HL-60 (cell line): Measurements from ENCODE around the gene TRPM4.
"Not testable (repeated sequence)": the region's sequence is repeated elsewhere in the genome, so short reads cannot be mapped to it uniquely, and the experiment has no call there.

Experiments used
- DNase-seq, 2 experiments: peaks; one replicate each; pipeline ENCODE4 v3.0.0-alpha.2; 2010 to 2020; ENCODE audit warnings: low read depth in 1 of 2, low spot score in 1 of 2
- H3K27ac ChIP-seq: fragments of 250-450 bp; sonication (Bioruptor Pico); replicated peaks from 2 replicates; pipeline ENCODE4 v1.5.1; 2020; ENCODE audit warnings: mild to moderate bottlenecking, moderate library complexity
- H3K27me3 ChIP-seq: fragments of 250-450 bp; sonication (Bioruptor Pico); 2 replicates; pipeline ENCODE4 v1.5.1; 2021; ENCODE audit warnings: mild to moderate bottlenecking, moderate library complexity; ENCODE audit not compliant: insufficient read depth, poor library complexity, severe bottlenecking
- H3K4me3 ChIP-seq: replicated peaks from 2 replicates; pipeline ENCODE4 v1.5.1; 2011; ENCODE audit warnings: mild to moderate bottlenecking, control low read depth, low read length; ENCODE audit not compliant: insufficient read depth
- GABPA ChIP-seq: IDR thresholded peaks from 2 replicates; pipeline ENCODE4 v1.6.1; 2012; ENCODE audit warnings: low read depth
- POLR2AphosphoS5 ChIP-seq: IDR thresholded peaks from 2 replicates; pipeline ENCODE4 v1.6.1; 2012; ENCODE audit warnings: low read depth
- SPI1 ChIP-seq: IDR thresholded peaks from 2 replicates; pipeline ENCODE4 v1.6.1; 2012; ENCODE audit warnings: low read depth, mild to moderate bottlenecking, borderline replicate concordance
- TF ChIP-seq, protein P1 (sequence below): IDR thresholded peaks from one replicate; pipeline ENCODE4 v1.5.1; 2011; ENCODE audit warnings: low read length, control low read depth, inconsistent platforms; ENCODE audit not compliant: insufficient read depth
- TF ChIP-seq, protein P2 (sequence below): IDR thresholded peaks from 2 replicates; pipeline ENCODE4 v1.6.1; 2012; ENCODE audit warnings: low read depth; ENCODE audit not compliant: insufficient replicate concordance

Gene TRPM4

DNA sequence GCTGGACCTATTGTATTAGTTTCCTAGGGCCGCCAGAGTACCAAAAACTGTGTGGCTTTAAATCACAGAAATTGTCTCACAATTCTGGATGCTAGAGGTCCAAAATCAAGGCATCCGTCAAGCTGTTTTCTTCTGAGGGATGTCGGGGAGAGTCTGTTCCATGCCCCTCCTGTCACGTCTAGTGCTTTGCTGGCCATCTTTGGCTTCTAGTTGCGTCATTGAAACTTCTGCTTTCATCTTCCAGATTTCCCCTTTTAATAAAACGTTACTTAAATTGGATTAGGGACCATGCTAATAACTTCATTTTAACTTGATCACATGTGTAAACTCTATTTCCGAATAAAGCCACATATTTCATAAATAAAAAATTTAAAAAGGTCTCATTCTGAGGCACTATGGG, 47.5 kb downstream of the TRPM4 start:
- TF ChIP-seq POLR2AphosphoS5 (no peak), SPI1 (peak; percentile 76)
- TF ChIP-seq, protein P1, sequence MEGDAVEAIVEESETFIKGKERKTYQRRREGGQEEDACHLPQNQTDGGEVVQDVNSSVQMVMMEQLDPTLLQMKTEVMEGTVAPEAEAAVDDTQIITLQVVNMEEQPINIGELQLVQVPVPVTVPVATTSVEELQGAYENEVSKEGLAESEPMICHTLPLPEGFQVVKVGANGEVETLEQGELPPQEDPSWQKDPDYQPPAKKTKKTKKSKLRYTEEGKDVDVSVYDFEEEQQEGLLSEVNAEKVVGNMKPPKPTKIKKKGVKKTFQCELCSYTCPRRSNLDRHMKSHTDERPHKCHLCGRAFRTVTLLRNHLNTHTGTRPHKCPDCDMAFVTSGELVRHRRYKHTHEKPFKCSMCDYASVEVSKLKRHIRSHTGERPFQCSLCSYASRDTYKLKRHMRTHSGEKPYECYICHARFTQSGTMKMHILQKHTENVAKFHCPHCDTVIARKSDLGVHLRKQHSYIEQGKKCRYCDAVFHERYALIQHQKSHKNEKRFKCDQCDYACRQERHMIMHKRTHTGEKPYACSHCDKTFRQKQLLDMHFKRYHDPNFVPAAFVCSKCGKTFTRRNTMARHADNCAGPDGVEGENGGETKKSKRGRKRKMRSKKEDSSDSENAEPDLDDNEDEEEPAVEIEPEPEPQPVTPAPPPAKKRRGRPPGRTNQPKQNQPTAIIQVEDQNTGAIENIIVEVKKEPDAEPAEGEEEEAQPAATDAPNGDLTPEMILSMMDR = no peak
- TF ChIP-seq, protein P2, sequence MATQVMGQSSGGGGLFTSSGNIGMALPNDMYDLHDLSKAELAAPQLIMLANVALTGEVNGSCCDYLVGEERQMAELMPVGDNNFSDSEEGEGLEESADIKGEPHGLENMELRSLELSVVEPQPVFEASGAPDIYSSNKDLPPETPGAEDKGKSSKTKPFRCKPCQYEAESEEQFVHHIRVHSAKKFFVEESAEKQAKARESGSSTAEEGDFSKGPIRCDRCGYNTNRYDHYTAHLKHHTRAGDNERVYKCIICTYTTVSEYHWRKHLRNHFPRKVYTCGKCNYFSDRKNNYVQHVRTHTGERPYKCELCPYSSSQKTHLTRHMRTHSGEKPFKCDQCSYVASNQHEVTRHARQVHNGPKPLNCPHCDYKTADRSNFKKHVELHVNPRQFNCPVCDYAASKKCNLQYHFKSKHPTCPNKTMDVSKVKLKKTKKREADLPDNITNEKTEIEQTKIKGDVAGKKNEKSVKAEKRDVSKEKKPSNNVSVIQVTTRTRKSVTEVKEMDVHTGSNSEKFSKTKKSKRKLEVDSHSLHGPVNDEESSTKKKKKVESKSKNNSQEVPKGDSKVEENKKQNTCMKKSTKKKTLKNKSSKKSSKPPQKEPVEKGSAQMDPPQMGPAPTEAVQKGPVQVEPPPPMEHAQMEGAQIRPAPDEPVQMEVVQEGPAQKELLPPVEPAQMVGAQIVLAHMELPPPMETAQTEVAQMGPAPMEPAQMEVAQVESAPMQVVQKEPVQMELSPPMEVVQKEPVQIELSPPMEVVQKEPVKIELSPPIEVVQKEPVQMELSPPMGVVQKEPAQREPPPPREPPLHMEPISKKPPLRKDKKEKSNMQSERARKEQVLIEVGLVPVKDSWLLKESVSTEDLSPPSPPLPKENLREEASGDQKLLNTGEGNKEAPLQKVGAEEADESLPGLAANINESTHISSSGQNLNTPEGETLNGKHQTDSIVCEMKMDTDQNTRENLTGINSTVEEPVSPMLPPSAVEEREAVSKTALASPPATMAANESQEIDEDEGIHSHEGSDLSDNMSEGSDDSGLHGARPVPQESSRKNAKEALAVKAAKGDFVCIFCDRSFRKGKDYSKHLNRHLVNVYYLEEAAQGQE = no peak
- peak in 1 of 2 experiments; percentile 68 for DNase-seq
- Histone ChIP-seq H3K27ac (no peak overlapping the region), H3K27me3 (no peaks in the 10 kb centered on the region), H3K4me3 (no peak overlapping the region)

DNA sequence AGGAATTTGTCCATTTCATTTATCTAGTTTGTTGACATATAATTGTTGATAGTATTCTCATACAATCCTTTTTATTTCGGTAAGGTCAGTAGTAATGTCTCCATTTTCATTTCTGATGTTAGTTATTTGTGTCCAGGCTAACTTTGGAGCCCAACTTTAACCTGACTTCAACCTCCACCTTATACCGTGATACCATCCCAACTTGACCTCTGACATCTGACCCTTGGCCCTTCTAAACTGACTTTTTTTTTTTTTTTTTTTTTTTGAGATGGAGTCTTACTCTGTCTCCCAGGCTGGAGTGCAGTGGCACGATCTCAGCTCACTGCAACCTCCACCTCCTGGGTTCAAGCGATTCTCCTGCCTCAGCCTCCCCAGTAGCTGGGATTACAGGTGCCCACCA, 51.9 kb downstream of the TRPM4 start:
- DNase-seq, H3K27me3 ChIP-seq, H3K27ac ChIP-seq, H3K4me3 ChIP-seq: not testable (repeated sequence)

DNA sequence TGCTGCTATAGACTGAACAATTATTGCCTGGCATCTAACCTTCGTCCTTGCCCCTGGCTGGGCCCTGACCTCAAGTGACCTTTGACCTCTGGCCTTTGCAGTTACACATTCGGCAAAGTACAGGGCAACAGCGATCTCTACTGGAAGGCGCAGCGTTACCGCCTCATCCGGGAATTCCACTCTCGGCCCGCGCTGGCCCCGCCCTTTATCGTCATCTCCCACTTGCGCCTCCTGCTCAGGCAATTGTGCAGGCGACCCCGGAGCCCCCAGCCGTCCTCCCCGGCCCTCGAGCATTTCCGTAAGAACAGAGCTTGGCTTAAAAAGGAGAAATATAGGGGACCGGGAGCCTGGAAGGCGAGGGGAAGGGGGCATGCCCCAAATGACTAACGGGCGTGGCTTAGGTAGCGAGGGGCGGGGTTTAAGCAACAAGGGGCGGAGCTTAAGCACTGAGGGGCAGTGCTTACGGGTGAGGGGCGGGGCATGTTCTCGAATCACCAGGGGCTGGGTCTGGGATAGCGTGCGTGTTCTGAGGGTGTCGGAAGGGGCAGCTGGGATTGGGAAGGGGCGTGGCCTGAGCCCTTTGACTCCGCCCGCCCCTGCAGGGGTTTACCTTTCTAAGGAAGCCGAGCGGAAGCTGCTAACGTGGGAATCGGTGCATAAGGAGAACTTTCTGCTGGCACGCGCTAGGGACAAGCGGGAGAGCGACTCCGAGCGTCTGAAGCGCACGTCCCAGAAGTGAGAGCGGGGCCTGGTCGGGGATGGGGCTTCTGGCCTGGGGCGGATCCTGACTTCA, 52.7 kb downstream of the TRPM4 start:
- H3K4me3 ChIP-seq = no peak overlapping the region

More for the DNA sequence above, 52.7 kb downstream of the TRPM4 start:
- TF ChIP-seq POLR2AphosphoS5 (no peak), GABPA (no peak), SPI1 (no peak)
- TF ChIP-seq, protein P1 = no peak
- TF ChIP-seq, protein P2 = no peak
- H3K27ac ChIP-seq = no peak overlapping the region
- H3K27me3 ChIP-seq = no peaks in the 10 kb centered on the region
- DNase-seq = no peak
